HT1080 (cell line): ENCODE results near the gene VEGFA. TPM values are rescaled to one million over a fixed set of nuclear protein-coding genes. Genes with fewer than 3 reads are reported as not detected.
"Not testable (repeated sequence)": the region's sequence is repeated elsewhere in the genome, so short reads cannot be mapped to it uniquely, and the experiment has no call there.

Source experiments
- DNase-seq: peaks from one replicate; pipeline ENCODE4 v3.0.0-alpha.2; 2015; ENCODE audit warnings: low read depth
- total RNA-seq: library from RNA; depleted of rRNA; stranded (reverse); fragments of >200 nt; shearing (Covaris generic); gene quantifications from 2 replicates; pipeline ENCODE4 v1.2.3, GENCODE V29; 2014

VEGFA gene
- total RNA-seq, 1 experiment from 2014 or later, result 64.5 TPM

DNA sequence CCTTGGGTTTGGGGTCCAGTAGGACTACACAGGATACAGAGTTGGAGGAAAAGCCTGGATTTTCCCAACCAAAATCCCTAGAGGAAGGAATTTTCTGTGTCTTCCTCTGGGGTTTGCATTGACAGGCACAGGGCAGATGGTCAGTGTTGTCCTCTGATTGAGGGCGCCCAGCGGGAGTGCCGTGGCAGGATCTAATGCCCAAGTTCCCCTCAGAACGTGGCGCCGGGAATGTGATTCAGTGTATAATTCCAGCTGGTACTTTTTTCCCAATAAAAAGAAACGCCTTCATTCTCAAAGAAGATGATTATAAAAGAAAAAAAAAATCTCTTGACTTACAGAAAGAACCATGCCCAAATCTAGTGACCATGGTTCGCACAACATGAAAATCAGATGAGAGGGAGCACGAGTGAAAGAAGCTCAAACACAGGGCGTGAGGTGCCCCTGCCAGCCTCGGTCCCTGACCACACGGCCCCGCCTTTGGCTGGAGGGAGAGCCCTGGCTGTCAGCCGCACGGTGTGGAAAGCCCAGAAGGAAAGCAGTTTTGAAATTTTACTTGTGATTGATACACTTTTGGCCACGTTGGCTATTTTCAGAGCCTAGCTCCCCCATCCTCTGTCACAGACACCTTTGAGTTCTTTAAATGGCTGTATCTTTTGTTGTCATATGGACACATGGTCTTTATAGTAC, 31.6 kb downstream of the VEGFA start:
- DNase-seq, result no peak

DNA sequence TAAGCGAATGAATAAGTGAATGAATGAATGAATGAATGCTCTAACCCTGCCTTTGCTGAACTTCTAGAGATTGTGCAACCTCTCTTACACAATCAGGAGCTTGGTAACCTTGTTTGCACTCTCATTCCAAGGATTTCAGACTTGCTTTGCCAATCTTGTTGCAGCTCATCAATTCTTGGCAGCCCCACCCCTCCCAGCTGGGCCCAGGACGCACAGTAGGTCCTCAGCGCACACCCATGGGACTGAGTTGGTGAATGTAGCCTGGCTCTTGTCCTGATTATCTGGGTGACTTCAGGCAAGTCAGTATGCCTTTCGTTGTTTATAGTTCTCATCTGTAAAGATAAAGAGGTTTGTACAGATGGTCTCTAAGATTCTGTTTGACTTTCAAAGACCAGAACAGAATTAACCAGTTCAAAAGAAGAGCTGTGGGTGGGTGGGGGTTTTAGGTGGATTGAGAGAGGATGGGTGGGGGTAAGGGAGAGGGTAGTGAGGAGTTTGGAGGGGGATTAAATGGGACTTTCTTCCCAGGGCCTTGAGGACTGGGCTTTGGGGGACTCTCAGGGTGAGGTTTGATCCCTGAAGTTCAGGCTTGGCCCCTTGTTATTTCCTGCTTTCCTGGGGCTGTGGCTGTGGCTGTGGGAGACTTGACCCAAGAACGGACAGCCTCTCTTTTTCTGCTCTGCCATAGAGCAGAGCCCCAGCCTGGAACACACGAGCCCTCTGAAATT, 33.2 kb downstream of the VEGFA start:
- no peak for DNase-seq

GRCh38 chr6:43803783-43804549, 34.0 kb downstream of the VEGFA start:
- peak; percentile 52 for DNase-seq

DNA sequence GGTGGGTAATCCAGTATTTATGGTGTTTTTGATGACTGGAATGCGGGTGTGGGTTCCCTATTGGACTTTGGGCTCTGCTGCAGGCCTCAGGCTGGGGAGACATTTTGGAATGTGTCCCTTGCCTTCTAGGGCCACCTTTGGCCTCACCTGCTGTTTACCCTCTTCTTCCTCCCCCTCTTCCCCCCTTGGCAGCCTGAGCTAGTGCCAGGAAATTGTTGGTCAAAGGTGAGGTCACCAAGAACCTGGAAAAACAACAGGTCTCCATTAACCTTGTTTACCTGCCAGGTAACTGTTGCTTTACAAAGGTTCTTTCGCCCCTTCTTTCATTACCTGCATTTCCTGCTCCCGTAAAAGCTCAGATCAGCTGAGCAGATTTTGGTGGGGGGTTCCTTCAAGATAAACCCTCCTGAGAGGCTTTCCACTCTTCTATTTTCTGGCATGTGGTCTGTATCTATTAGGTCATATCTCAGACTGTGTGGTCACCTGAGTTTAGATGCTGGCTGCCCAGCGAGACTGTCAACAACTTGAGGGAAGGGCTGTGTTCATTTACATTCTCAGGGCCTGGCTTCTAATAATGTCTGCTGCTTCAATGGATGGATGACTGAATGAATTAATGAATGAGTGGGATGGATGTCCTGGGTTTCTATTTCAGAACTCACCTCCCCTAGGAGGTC, 34.7 kb downstream of the VEGFA start:
- no peak for DNase-seq

- no peak for DNase-seq
These were observed 35.7 kb downstream of the VEGFA start for GRCh38 chr6:43805699-43806042.

DNA sequence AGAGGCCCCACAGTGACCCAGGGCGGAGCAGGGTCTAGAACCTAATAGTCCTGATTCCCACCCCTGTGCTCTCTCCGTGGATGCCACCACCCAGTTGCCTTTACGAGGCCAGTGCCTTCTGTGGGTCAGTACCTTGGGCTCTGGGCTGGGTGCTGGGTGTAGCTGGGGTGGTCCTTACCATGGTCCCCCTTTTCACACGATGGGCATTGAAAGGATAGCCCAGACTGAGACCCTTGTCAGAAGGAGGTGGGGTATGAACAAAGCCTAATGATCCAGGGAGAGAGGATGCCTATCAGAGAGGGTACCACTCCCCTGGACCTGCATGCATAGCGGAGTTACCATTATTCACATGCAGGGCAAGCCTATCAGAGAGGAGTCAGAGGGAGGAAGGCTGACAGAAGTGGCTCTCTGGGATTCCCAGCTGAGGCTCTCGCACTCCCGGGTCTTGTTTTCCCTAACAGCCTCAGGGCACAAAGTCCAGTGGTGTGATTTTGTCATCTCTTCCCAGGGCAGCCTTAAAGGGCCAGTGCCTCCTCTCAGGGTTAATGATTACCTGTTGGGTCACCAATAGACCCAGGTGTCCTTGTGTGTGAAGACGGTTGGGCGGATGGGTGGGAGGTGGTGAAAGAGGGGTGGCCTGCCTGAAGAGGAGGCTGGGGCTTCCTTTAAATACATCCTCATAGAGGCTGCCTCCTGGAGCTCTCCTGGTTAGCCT, 36.2 kb downstream of the VEGFA start:
- no peak for DNase-seq

DNA sequence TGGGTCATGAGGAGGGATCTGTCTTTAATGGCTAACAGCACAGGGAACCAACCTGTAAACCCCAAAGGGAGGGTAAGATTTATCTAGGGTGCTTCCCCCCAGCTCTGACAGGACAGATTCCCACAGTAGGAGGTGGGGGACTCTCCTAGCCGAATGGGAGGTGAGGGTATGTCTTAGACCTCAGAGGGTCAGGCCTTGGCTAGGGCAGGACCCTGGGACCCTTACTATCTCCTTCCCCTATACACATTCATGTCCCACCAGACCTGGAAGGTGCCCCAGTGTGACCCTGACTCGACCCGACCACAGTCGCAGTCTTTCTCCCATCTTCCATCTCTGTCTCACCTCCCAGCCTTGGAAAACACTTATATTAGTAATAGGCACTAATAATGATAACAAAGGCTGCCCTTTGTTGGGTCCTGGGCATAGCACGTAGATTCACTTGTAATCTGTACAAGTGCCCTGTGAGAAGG, 36.8 kb downstream of the VEGFA start:
- DNase-seq, result no peak

DNA sequence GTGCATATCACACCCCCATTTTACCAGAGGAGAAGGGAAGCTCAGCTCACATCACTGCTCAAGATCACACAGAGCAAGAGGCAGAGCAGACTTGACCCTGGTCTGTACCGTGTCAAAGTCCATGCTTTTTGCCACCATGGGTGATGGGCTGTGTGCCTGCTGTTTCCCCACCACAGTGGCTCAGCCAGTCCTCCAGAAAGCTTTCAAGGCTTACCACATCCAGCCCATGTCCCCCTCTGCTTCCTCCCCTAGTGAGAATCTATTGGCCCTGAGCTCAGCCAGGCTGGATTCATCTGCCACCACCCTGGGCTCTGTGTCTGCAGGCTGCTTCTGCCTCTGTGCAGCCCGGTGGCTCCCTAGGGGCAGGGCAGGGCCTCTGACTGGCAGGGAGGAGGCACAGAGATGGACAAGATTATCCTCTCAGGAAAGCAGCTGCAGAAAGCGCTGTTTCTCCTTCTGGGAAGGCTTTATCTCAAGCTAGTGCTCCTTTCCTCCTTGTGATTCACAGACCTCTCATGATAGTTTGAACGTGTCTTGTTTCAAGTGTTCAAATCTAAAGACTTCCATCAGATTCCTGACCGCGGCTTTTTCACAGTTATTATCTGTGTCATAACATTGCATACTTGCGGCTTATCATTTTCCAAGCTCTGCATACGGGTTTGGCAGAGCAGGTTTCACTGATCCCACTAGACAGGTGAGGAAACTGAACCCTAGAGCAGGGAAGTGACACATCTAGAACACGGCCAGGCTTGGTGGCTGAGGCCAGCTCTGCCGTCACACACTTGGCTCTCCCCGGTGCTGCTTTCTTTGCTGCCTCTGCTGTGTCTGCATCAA, 37.4 kb downstream of the VEGFA start:
- DNase-seq, result no peak

GRCh38 chr6:43808412-43808811, 38.4 kb downstream of the VEGFA start:
- no peak for DNase-seq

DNA sequence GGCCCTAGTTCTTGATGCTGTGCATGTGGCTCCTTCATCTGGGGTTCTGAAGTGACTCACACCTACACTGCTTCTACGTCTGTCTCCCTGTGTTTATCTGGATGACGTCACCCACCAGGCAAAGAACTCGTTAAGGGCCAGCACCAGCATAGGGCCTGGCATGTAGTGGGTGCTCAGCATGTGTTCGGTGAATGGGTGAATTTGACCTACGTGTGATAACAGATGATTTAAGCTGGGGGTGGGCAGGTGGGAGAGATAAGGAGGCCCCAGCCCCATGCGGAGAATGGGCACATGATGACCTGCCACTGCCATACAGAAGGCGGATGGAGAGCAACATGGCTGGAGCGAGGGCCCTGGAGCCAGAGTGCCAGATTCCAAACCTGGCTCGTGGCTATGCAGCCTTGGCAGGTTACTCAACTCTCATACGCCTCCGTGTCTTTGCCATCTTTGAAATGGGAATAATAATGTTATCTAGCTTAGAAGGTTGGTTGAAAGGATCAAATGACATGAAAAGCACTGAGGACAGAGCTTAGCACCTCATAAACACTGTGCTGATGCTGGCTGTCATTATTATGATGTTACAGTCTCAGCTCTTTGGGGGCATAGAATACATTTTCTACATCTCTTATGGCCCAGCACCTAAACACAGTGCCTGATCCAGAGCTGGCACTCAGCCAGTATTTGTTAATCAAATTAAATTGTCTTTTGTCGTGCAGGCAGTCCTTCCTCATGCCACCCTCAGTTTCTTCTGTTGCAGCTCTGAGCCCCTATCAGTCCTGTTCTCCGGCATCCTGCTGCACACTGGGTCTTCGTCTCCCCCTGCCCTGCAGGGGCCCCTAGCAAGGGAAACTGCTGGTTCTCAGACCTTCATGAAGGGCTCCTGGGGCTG, 39.6 kb downstream of the VEGFA start:
- peak; percentile 75 for DNase-seq

GRCh38 chr6:43810965-43811732, 41.1 kb downstream of the VEGFA start:
- DNase-seq, result no peak

DNA sequence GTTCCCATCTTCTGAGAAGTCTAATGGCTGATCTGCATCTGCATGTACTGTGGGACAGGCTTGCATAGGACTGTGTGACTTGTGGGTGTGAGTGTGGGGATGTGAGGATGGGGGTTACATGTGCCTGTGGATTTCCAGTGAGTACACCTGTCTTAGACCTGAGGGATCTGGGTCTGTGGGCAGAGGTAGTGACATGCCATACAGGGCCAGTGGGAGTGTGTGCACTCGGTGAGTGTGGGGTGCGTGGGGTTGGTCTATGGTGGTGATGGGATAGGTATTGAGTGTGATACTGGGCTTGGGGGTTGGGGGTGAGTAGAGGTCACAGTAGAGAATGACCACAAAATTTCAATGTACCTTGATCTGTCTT, 41.7 kb downstream of the VEGFA start:
- no peak for DNase-seq

- no peak for DNase-seq
These were observed 43.0 kb downstream of the VEGFA start for GRCh38 chr6:43812850-43813578.

DNA sequence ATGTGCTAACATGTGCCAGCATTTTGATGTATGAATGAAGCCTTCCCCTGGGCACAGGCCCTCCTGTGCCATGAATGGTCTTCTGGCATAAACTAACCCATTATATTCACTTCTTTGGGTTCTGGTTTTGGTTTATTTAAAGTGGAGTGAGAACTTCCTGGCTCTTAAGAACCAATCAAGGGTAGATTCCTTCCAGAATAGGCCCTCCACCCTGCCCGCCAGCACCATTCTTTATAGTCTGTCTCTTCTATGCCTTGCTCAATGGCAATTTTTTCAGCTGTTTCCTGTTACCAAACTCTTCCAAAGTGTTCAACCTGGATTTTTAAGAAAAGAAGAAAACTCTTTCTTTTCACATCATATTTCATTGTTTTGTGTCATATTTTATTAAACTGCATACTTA, 44.1 kb downstream of the VEGFA start:
- no peak for DNase-seq

DNA sequence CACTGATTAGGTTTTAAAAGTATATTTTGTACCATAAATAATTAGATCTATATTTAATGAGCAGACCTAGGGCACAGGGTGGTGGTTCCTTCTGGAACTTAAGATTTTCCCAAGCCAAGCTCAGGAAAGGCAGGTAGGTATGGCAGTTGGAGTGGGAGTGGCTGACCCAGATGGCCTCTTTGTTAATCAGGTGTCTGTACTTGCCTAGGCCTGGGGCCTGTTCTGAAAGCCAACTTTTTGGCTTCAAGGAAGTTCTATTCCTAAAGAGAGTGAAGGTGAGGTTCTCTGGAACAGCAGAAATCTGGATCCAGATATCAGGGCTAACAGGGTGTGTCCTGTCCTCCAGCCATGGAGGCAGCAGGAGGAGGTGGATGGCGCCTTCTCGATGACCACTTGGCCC, 44.9 kb downstream of the VEGFA start:
- no peak for DNase-seq

DNA sequence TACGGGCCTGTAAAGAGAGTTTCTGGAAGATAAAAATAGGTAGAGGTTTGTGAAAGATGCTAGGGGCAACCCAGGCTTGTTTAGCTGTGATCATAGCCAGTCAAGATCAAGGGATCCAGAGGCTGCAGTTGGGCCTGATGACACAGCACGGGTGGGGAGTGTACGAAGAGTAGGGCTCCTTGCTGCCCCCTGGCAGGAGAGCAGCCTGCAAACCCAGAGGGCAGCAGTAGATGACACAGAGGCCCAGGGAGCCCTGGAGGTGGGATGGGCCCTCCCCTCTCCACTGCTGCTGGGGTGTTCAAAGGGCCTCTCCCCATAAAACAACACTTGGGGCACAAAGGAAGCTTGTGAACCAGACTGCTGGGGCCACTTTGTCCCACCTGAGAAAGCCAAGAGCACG, 47.2 kb downstream of the VEGFA start:
- peak; percentile 54 for DNase-seq

- not testable (repeated sequence) for DNase-seq
These were observed 49.0 kb downstream of the VEGFA start for GRCh38 chr6:43818973-43819372.

- no peak for DNase-seq
These were observed 49.9 kb downstream of the VEGFA start for GRCh38 chr6:43819958-43820357.
